ENCODE measurements around the gene ATP7B. TPM values are rescaled to one million over a fixed set of nuclear protein-coding genes. Genes with fewer than 3 reads are reported as not detected.

ATP7B gene
- total RNA-seq, 1 donor from 2014 or later: 6.3 TPM

DNA sequence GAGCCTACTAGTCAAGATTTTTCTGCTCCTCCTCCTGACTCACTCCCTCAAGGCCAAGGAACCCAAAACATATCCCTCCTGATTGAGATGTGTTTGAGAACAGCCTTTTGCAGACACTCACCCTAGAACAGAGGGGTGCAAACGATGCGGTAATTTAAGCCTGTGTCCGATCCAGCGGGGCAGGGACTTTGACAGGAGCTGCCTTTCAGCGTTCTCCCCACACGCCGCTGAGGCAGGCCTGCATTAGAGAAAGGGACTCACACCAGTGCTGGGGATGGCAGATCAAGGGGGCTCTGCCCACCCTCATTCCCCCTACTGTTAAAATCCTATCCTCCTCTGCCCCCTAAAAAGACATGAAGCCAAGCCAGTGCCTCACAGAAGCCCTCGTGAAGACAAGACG is 79.0 kb downstream of the ATP7B start:
- no peak for ATAC-seq

DNA sequence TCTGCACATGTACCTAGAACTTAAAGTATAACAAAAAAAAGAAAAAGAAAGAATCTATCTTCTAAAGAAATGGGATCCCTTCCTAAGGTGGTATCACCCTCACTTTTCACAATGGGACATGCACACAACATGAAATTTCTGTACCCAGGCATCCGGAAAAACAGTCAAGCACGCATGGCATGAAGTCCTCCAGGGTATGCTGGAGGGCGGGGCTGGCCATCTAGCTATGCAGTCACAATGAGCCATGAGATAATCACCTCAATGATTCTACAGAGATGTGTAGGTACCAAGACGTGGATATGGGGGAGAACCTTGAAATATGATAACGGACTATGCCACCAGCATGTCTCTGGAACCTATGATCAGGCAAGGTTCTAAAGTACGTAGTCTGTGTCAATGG is 79.6 kb downstream of the ATP7B start:
- Histone ChIP-seq H3K4me3 (no peak overlapping the region), H3K27me3 (ENCODE audit: low read depth) (no peaks in the 10 kb centered on the region), H3K9me3 (no peaks in the 10 kb centered on the region), H3K27ac (no peak overlapping the region), H3K4me1 (no peaks in the 10 kb centered on the region), H3K36me3 (peaks cover 2% of the 10 kb centered on the region)
- TF ChIP-seq, protein P1, sequence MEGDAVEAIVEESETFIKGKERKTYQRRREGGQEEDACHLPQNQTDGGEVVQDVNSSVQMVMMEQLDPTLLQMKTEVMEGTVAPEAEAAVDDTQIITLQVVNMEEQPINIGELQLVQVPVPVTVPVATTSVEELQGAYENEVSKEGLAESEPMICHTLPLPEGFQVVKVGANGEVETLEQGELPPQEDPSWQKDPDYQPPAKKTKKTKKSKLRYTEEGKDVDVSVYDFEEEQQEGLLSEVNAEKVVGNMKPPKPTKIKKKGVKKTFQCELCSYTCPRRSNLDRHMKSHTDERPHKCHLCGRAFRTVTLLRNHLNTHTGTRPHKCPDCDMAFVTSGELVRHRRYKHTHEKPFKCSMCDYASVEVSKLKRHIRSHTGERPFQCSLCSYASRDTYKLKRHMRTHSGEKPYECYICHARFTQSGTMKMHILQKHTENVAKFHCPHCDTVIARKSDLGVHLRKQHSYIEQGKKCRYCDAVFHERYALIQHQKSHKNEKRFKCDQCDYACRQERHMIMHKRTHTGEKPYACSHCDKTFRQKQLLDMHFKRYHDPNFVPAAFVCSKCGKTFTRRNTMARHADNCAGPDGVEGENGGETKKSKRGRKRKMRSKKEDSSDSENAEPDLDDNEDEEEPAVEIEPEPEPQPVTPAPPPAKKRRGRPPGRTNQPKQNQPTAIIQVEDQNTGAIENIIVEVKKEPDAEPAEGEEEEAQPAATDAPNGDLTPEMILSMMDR (IDR thresholded peaks at IDR 0.05): no peak
- no peak for DNase-seq
- intact Hi-C loops (cut with DNase I): no loop called here
- ATAC-seq: no peak

More for the DNA sequence above, 79.0 kb downstream of the ATP7B start:
- no peak for DNase-seq
- Histone ChIP-seq H3K9me3 (no peaks in the 10 kb centered on the region), H3K36me3 (peaks cover 7% of the 10 kb centered on the region), H3K27me3 (ENCODE audit: low read depth) (no peaks in the 10 kb centered on the region), H3K27ac (no peak overlapping the region), H3K4me1 (no peaks in the 10 kb centered on the region), H3K4me3 (no peak overlapping the region)
- intact Hi-C loops (cut with DNase I): no loop called here
- TF ChIP-seq, protein P1 (IDR thresholded peaks at IDR 0.05): no peak

DNA sequence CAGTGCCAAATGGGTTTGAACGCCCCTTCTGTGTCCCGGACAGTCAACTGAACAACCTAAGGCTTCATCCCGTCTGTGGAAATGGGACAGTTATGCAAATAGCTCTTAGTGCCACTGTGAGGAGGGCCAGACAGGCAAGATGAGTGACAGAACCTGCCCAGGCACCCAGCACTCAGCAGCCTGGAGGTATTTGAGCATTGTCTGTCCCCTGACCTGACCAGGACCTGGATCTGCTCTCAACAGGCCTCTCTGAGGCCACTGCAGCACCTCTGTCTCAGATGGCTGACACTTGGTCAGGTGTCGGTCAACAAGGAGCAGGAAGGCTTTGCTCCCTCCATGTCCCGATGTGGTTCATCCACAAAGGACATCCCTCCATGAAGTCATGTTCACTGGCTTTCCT is 81.6 kb downstream of the ATP7B start:
- no peak overlapping the region for H3K4me3 ChIP-seq
- ATAC-seq (no peak), DNase-seq (no peak)
- H3K36me3 ChIP-seq: no peaks in the 10 kb centered on the region
- H3K9me3 ChIP-seq: no peaks in the 10 kb centered on the region
- intact Hi-C loops (cut with DNase I): no loop called here
- no peak overlapping the region for H3K27ac ChIP-seq
- no peaks in the 10 kb centered on the region for H3K27me3 ChIP-seq (ENCODE audit: low read depth)
- TF ChIP-seq, protein P1 (IDR thresholded peaks at IDR 0.05): no peak
- no peaks in the 10 kb centered on the region for H3K4me1 ChIP-seq

DNA sequence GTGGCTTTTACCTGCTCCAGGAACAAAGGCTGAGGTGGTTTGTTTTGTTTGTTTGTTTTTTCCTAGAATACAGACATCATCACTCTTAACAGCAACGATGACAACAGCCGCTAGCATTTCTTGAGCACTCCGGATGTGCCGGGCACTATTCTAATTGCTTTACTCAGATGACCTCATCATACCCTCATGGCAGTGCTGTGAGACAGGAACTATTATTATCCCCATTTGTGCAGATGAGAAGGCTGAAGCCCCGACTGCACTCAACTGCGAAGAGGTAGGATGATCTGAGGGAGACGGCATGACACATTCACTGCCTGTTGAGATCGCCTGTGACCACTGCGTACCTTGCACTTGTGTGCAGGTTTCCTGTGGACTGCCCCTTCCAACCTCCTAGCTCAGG is 83.0 kb downstream of the ATP7B start:
- H3K4me1 ChIP-seq: no peaks in the 10 kb centered on the region
- ATAC-seq: no peak
- TF ChIP-seq, protein P1 (IDR thresholded peaks at IDR 0.05): no peak
- H3K27me3 ChIP-seq (ENCODE audit: low read depth): no peaks in the 10 kb centered on the region
- H3K9me3 ChIP-seq: no peaks in the 10 kb centered on the region
- H3K27ac ChIP-seq: no peak overlapping the region
- H3K36me3 ChIP-seq: no peaks in the 10 kb centered on the region
- DNase-seq: no peak
- intact Hi-C loops (cut with DNase I): no loop called here
- no peak overlapping the region for H3K4me3 ChIP-seq

DNA sequence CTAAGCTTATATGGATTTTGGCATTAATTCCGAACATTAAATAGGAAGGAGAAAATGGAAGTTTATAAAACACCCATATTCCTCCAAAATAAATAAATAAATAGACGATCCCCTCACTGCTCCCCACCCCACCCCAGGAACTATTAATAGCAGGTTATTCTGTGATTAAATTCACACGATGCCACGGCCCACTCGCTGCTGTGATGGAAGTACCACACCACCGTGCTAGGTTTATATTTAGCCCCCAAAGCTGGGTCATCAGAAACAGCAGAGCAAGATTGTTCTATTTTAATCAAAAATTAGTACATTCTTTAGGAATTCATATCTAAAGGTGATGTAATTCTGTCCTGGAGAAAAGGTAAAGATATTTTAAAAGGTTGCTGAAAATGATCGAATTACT is 84.1 kb downstream of the ATP7B start:
- no peak for DNase-seq
- intact Hi-C loops (cut with DNase I): no loop called here
- Histone ChIP-seq H3K27ac (no peak overlapping the region), H3K4me3 (no peak overlapping the region), H3K4me1 (no peaks in the 10 kb centered on the region), H3K27me3 (ENCODE audit: low read depth) (no peaks in the 10 kb centered on the region), H3K9me3 (no peaks in the 10 kb centered on the region), H3K36me3 (no peaks in the 10 kb centered on the region)
- no peak for ATAC-seq
- TF ChIP-seq, protein P1 (IDR thresholded peaks at IDR 0.05): no peak

DNA sequence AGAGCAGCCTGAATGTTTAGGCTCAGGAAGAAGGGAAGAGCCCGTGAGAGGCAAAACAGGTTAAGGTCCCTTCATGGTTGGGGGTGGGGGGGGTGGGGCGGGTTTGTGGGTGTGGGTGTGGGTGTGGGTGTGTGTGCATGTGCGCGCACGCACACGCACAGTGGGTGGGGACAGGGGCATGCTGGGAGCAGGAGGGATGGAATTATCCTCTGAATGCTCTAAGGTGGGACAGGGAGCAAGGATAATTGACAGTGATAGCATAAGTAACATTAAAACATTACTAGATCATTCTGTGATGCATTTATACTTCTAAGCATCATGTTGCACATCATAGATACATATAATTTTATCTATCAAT is 84.7 kb downstream of the ATP7B start:
- H3K4me1 ChIP-seq: no peaks in the 10 kb centered on the region
- no peak overlapping the region for H3K4me3 ChIP-seq
- H3K27me3 ChIP-seq (ENCODE audit: low read depth): no peaks in the 10 kb centered on the region
- intact Hi-C loops (cut with DNase I): no loop called here
- no peaks in the 10 kb centered on the region for H3K9me3 ChIP-seq
- H3K36me3 ChIP-seq: no peaks in the 10 kb centered on the region
- ATAC-seq: no peak
- TF ChIP-seq, protein P1 (IDR thresholded peaks at IDR 0.05): no peak
- H3K27ac ChIP-seq: no peak overlapping the region
- DNase-seq: no peak
